Activated naive CD4-positive, alpha-beta T cell treated with anti-CD3 and anti-CD28 coated beads, Interleukin-2, amount 10 ng/mL, durations not matched to agents 7 days and 5 days (primary cell): ENCODE data around the gene BACE2.

Source experiments
- CTCF ChIA-PET: fragments of 350-600 bp; sonication (Branson Sonifier 250); formaldehyde crosslinking; loops from one replicate; lab custom pipeline; 2021; ENCODE audit warnings: antibody characterized with exemption; lab: Charles Lee
- DNase-seq: peaks from one replicate; pipeline ENCODE4 v3.0.0-alpha.2; 2020
- H3K27ac Mint-ChIP-seq: one replicate; pipeline ENCODE4 v1.8.0; 2021; ENCODE audit warnings: mild to moderate bottlenecking, moderate library complexity, mixed read lengths
- H3K27me3 Mint-ChIP-seq: one replicate; pipeline ENCODE4 v1.8.0; 2021; ENCODE audit warnings: mild to moderate bottlenecking, mixed read lengths
- H3K36me3 Mint-ChIP-seq: one replicate; pipeline ENCODE4 v1.8.0; 2021; ENCODE audit warnings: mixed read lengths
- H3K4me1 Mint-ChIP-seq: one replicate; pipeline ENCODE4 v1.8.0; 2021; ENCODE audit warnings: mixed read lengths
- H3K4me3 Mint-ChIP-seq: one replicate; pipeline ENCODE4 v1.8.0; 2021; ENCODE audit warnings: mild to moderate bottlenecking, moderate library complexity, mixed read lengths
- H3K9me3 Mint-ChIP-seq: one replicate; pipeline ENCODE4 v1.8.0; 2021; ENCODE audit warnings: mixed read lengths

BACE2 gene

DNA sequence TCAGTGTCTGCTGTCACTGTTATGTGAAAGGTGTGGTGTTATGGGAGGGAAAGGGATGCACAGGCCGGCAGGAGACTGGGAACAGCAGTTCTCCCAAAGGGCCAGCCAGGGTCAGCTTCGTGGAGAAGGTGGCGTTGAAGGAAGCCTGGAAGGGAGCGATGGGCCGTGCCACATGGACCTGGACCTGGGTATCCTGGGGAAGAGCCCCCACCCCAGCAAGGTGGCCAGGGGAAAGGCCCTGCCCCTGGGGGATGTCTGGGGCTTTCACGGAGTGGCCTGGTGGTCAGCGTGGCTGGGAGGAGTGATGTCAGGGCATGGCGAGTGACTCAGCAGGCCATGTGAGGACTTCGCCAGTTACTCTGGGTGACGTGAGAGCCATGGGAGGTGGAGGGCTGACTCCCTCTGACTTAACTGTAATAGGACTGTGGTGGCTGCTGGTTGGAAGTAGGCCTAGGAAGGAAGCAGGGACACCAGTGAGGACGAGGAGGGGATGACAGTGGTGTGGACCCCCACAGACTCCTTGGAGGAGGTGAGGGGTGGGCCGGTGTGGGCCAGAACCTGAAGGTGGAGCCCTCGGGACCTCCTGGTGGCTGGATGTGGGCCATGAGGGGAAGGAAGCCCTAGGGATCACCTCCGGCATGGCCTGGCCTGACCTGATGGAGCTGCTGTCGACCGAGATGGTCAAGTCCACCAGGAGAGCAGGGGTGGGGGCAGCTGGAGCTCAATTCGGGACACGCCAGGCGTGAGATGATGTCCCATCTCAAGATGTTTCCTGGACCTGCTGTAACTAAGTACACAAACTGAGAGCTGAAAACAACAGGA is 54.5 kb downstream of the BACE2 start:
- no peak for DNase-seq
- no peaks in the 10 kb centered on the region for H3K9me3 Mint-ChIP-seq
- peaks cover under 1% of the 10 kb centered on the region for H3K27me3 Mint-ChIP-seq
- H3K27ac Mint-ChIP-seq = no peak overlapping the region
- CTCF ChIA-PET = no interaction called here
- H3K4me1 Mint-ChIP-seq = peaks cover 10% of the 10 kb centered on the region
- H3K4me3 Mint-ChIP-seq = no peak overlapping the region
- no peaks in the 10 kb centered on the region for H3K36me3 Mint-ChIP-seq

DNA sequence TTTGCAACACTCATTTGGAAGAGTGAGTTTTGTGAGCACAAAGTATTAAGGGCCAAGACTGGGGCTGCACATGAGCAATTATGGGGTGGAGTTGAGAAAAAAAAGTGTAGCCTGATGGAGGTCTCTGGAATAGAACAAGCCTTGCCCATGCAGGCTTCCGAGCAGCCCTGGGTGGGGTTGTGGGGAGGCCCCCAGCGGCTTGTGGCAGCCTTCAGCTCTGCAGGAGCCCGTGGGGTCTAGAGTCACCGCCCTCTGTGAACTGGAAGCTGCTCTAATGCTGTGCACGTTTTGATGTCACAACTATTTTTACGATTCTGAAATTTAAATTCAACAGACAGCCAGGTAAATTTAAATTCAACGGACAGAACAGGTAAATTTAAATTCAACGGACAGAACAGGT is 58.9 kb downstream of the BACE2 start:
- H3K27ac Mint-ChIP-seq = no peak overlapping the region

DNA sequence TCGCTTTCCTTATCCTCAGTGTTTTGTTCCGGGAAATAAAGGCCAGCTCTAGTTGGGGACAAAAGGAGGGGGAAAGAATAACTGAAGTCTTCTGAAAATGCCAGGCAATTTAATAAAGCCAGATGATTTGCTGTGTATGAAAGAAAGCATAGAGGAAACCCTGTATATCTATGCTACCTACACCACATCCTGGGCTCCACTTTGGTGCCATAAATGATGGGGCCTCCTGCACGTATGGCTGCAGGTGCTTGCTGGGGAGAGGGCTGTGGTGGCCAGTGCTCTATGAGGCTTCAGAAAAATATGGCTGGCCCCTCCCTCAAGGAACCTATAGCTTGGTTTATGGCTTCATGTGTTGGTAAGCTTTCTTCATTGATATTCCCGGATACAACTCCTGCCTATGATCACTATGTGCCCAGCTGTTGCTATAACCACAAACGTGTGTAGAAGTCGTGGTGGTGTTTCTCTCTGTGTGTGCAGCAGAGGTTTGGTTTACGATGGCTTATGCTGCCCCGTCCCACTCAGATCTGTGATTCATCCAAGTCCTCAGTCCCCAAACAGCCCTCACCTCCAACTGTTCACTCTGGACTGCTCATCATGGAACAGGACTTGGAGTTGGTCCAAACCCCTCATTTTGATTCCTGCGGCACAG is 59.5 kb downstream of the BACE2 start:
- peaks cover 7% of the 10 kb centered on the region for H3K27me3 Mint-ChIP-seq
- peaks cover 15% of the 10 kb centered on the region for H3K4me1 Mint-ChIP-seq
- H3K9me3 Mint-ChIP-seq = no peaks in the 10 kb centered on the region
- no peaks in the 10 kb centered on the region for H3K36me3 Mint-ChIP-seq
- no peak for DNase-seq
- H3K4me3 Mint-ChIP-seq = no peak overlapping the region
- CTCF ChIA-PET = no interaction called here
- H3K27ac Mint-ChIP-seq = no peak overlapping the region

More for the DNA sequence above, 58.9 kb downstream of the BACE2 start:
- H3K4me1 Mint-ChIP-seq = peaks cover 15% of the 10 kb centered on the region
- CTCF ChIA-PET = no interaction called here
- H3K4me3 Mint-ChIP-seq = no peak overlapping the region
- peaks cover 7% of the 10 kb centered on the region for H3K27me3 Mint-ChIP-seq
- no peaks in the 10 kb centered on the region for H3K36me3 Mint-ChIP-seq
- H3K9me3 Mint-ChIP-seq = no peaks in the 10 kb centered on the region
- no peak for DNase-seq

GRCh38 chr21:41228006-41228370 is 60.0 kb downstream of the BACE2 start:
- H3K4me1 Mint-ChIP-seq = peaks cover 15% of the 10 kb centered on the region
- no peak overlapping the region for H3K27ac Mint-ChIP-seq
- no peak for DNase-seq
- CTCF ChIA-PET = no interaction called here
- no peak overlapping the region for H3K4me3 Mint-ChIP-seq
- no peaks in the 10 kb centered on the region for H3K9me3 Mint-ChIP-seq
- no peaks in the 10 kb centered on the region for H3K36me3 Mint-ChIP-seq
- H3K27me3 Mint-ChIP-seq = peaks cover 7% of the 10 kb centered on the region

DNA sequence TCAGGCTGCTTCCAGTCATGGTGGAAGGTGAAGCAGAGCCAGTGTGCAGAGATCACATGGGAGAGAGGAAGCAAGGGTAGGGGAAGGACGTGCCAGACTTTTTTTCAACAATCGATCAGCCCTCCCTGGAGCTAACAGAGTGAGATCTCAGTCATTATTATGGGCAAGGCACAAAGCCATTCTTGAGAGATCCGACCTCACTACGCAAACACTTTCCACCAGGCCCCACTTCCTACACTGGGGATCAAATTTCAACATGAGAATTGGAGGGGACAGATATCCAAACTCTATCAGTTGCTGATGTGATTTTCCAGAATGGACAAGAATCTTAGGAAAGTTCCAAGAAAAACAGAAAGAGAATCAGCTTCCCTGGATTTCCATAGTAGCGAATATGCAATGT is 60.5 kb downstream of the BACE2 start:
- peaks cover 7% of the 10 kb centered on the region for H3K27me3 Mint-ChIP-seq
- H3K4me3 Mint-ChIP-seq = no peak overlapping the region
- no peaks in the 10 kb centered on the region for H3K36me3 Mint-ChIP-seq
- H3K4me1 Mint-ChIP-seq = peaks cover 15% of the 10 kb centered on the region
- H3K9me3 Mint-ChIP-seq = no peaks in the 10 kb centered on the region
- no peak overlapping the region for H3K27ac Mint-ChIP-seq
- CTCF ChIA-PET = no interaction called here
- DNase-seq = no peak

- no peak overlapping the region for H3K27ac Mint-ChIP-seq
- CTCF ChIA-PET = no interaction called here
- DNase-seq = no peak
- no peak overlapping the region for H3K4me3 Mint-ChIP-seq
- H3K36me3 Mint-ChIP-seq = no peaks in the 10 kb centered on the region
- H3K4me1 Mint-ChIP-seq = peaks cover 15% of the 10 kb centered on the region
- H3K9me3 Mint-ChIP-seq = no peaks in the 10 kb centered on the region
- H3K27me3 Mint-ChIP-seq = peaks cover 7% of the 10 kb centered on the region
These were observed 61.0 kb downstream of the BACE2 start for GRCh38 chr21:41228958-41229357.

GRCh38 chr21:41229509-41230248 is 61.7 kb downstream of the BACE2 start:
- CTCF ChIA-PET = no interaction called here
- Mint-ChIP-seq H3K36me3 (no peaks in the 10 kb centered on the region), H3K27ac (no peak overlapping the region), H3K4me1 (peaks cover 15% of the 10 kb centered on the region), H3K4me3 (no peak overlapping the region), H3K27me3 (peaks cover 7% of the 10 kb centered on the region), H3K9me3 (no peaks in the 10 kb centered on the region)
- no peak for DNase-seq

DNA sequence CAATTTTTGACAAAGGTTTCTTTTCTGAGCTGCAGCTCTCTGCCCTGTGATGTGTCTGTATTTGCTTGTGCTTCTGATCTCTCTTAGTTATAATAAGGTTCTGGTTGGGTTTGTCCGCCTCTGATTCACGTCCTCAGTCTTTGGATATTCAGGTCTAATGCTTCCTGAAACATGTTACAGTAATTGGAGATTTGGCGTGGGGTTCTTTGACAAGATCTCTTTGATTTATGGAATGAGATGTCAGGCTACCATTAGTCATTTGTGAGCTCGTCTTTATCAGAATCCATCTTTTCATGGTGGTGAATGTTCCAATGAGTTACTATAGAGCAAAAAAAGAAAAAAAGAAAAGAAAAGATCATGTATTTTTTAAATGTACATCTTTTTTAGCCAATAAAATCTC is 62.5 kb downstream of the BACE2 start:
- H3K4me3 Mint-ChIP-seq = no peak overlapping the region
- CTCF ChIA-PET = no interaction called here
- H3K9me3 Mint-ChIP-seq = no peaks in the 10 kb centered on the region
- DNase-seq = no peak
- peaks cover 12% of the 10 kb centered on the region for H3K4me1 Mint-ChIP-seq
- no peak overlapping the region for H3K27ac Mint-ChIP-seq
- peaks cover 7% of the 10 kb centered on the region for H3K27me3 Mint-ChIP-seq
- no peaks in the 10 kb centered on the region for H3K36me3 Mint-ChIP-seq

GRCh38 chr21:41231060-41231459 is 63.1 kb downstream of the BACE2 start:
- Mint-ChIP-seq H3K4me3 (no peak overlapping the region), H3K4me1 (peaks cover 12% of the 10 kb centered on the region), H3K9me3 (no peaks in the 10 kb centered on the region), H3K27me3 (peaks cover 7% of the 10 kb centered on the region), H3K27ac (no peak overlapping the region), H3K36me3 (no peaks in the 10 kb centered on the region)
- no peak for DNase-seq
- CTCF ChIA-PET = no interaction called here

- no peak for DNase-seq
- no peaks in the 10 kb centered on the region for H3K9me3 Mint-ChIP-seq
- H3K4me1 Mint-ChIP-seq = peaks cover 8% of the 10 kb centered on the region
- no peaks in the 10 kb centered on the region for H3K36me3 Mint-ChIP-seq
- peaks cover 7% of the 10 kb centered on the region for H3K27me3 Mint-ChIP-seq
- H3K27ac Mint-ChIP-seq = no peak overlapping the region
- no peak overlapping the region for H3K4me3 Mint-ChIP-seq
- CTCF ChIA-PET = no interaction called here
These were observed 64.1 kb downstream of the BACE2 start for GRCh38 chr21:41232013-41232412.

DNA sequence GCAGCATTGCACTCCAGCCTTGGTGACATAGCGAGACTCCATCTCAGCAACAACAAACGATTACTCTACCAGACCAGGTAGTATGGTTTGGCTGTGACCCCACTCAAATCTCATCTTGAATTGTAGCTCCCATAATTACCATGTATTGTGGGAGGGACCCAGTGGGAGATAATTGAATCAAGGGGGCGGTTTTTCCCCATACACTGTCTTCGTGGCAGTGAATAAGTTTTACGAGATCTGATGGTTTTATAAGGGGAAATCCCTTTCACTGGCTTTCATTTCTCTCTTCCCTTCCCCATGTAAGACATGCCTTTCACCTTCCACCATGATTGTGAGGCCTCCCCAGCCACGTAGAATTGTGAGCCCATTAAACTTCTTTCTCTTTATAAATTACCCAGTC is 66.0 kb downstream of the BACE2 start:
- no peaks in the 10 kb centered on the region for H3K9me3 Mint-ChIP-seq
- no peak for DNase-seq
- no peak overlapping the region for H3K4me3 Mint-ChIP-seq
- H3K4me1 Mint-ChIP-seq = no peaks in the 10 kb centered on the region
- H3K36me3 Mint-ChIP-seq = no peaks in the 10 kb centered on the region
- H3K27ac Mint-ChIP-seq = no peak overlapping the region
- CTCF ChIA-PET = no interaction called here
- H3K27me3 Mint-ChIP-seq = peaks cover 7% of the 10 kb centered on the region

- Mint-ChIP-seq H3K4me1 (no peaks in the 10 kb centered on the region), H3K27me3 (peaks cover 4% of the 10 kb centered on the region), H3K27ac (no peak overlapping the region), H3K4me3 (no peak overlapping the region), H3K36me3 (no peaks in the 10 kb centered on the region), H3K9me3 (no peaks in the 10 kb centered on the region)
- DNase-seq = no peak
- CTCF ChIA-PET = no interaction called here
These were observed 66.6 kb downstream of the BACE2 start for GRCh38 chr21:41234569-41234968.

DNA sequence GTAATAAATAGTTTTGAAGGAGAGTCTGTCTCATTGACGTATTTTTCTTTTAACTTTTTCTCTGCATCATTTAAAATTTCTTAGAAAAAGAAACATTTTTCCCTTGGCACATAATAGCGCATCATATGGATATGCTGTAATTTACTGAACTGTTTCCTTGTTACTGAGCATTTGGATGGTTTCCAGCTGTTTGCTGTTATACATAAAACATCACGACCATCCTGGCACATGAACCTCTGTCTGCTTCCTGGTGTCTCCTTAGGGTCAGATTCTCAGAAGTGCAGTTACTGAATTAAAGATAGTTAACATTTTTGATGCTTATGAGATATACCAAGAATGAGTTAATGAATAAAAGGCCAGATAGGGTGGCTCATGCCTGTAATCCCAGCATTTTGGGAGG is 67.2 kb downstream of the BACE2 start:
- Mint-ChIP-seq H3K4me3 (no peak overlapping the region), H3K27ac (no peak overlapping the region), H3K9me3 (no peaks in the 10 kb centered on the region), H3K27me3 (peaks cover 4% of the 10 kb centered on the region), H3K36me3 (no peaks in the 10 kb centered on the region), H3K4me1 (no peaks in the 10 kb centered on the region)
- DNase-seq = no peak
- CTCF ChIA-PET = no interaction called here

DNA sequence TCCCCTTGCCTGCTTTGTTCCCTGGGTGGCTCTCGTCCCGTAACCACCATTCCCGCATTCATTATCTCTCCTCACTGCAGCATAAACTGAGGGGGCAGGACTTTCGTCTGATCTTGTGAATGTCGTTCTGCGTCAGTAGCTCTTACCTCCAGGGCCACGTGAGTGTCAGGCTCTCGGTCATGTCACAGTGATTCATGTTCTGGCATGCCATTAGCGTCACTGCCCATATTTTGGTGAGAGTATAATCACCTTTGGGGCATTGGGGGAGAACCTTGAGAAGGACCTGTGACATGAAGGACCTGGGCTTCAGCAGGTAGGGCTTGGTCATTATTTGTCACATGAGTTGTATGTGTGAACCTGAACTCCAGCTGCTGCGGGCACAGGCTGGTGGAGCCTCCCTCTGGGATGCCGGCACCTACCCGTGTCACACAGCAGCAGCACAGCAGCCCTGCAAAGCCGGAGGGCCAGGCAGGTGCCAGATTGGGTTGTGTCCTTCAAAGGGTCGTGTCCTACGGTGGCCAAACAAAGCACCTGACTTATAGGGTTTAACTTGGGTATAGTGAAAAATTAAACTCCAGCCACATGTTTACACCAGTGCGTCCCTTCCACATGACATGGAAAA is 68.5 kb downstream of the BACE2 start:
- Mint-ChIP-seq H3K9me3 (no peaks in the 10 kb centered on the region), H3K27ac (no peak overlapping the region), H3K4me1 (no peaks in the 10 kb centered on the region), H3K36me3 (no peaks in the 10 kb centered on the region), H3K4me3 (no peak overlapping the region), H3K27me3 (no peaks in the 10 kb centered on the region)
- DNase-seq = no peak
- CTCF ChIA-PET = no interaction called here
